ENCODE results near the gene CECR2.
"Not testable (repeated sequence)": the region's sequence is repeated elsewhere in the genome, so short reads cannot be mapped to it uniquely, and the experiment has no call there.

Gene CECR2

GRCh38 chr22:17514084-17514483 is 144.8 kb downstream of the CECR2 start:
- no peak overlapping the region for H4K12ac ChIP-seq (ENCODE audit: low read depth, low read length)
- DNase-seq, result no peak
- no peak overlapping the region for H3K18ac ChIP-seq (ENCODE audit: low read length)
- no peak overlapping the region for H2BK12ac ChIP-seq (ENCODE audit: low read length)
- H3K4me3 ChIP-seq (ENCODE audit: low read depth, low read length), result no peak overlapping the region
- H3K36me3 ChIP-seq (ENCODE audit: control insufficient read depth in 1 of 2, insufficient read depth in 2 of 2, low read length in 2 of 2), result no peaks in the 10 kb centered on the region
- no peak overlapping the region for H3K27ac ChIP-seq (ENCODE audit: low read depth, low read length)
- H3K79me1 ChIP-seq (ENCODE audit: low read length), result no peaks in the 10 kb centered on the region
- no peak overlapping the region for H2BK5ac ChIP-seq (ENCODE audit: low read depth, low read length, poor library complexity)
- H3K14ac ChIP-seq (ENCODE audit: low read length), result no peak overlapping the region
- H2AFZ ChIP-seq (ENCODE audit: insufficient read depth, low read length, poor library complexity), result no peak overlapping the region
- H3K4me2 ChIP-seq (ENCODE audit: low read length), result no peak overlapping the region
- no peak overlapping the region for H4K91ac ChIP-seq (ENCODE audit: low read depth, low read length)
- no CpG with 5 or more reads among the region's 7 CpGs for WGBS (ENCODE audit: extremely low coverage, insufficient coverage, insufficient read length)
- no peak overlapping the region for H2BK120ac ChIP-seq (ENCODE audit: insufficient read depth, low read length, poor library complexity)
- H3K4me1 ChIP-seq (ENCODE audit: control insufficient read depth in 1 of 2, insufficient read depth in 2 of 2, low read length in 2 of 2), result peaks cover 0 to 2% of the 10 kb centered on the region in 2 experiments
- no peak overlapping the region for H3K4ac ChIP-seq (ENCODE audit: low read depth, low read length)
- H3K9me3 ChIP-seq (ENCODE audit: insufficient read depth, low read depth, low read length), result no peaks in the 10 kb centered on the region
- no peaks in the 10 kb centered on the region for H3K27me3 ChIP-seq (ENCODE audit: insufficient read depth, low read length)
- H3K9ac ChIP-seq (ENCODE audit: low read length), result no peak overlapping the region
- H3K23ac ChIP-seq (ENCODE audit: low read length), result no peak overlapping the region
- H3K79me2 ChIP-seq (ENCODE audit: control insufficient read depth, insufficient read depth, low read length, poor library complexity), result no peaks in the 10 kb centered on the region
- no peak overlapping the region for H4K8ac ChIP-seq (ENCODE audit: low read depth, low read length)
- H2AK5ac ChIP-seq (ENCODE audit: low read length), result no peak overlapping the region

- Histone ChIP-seq H2BK12ac (ENCODE audit: low read length) (no peak overlapping the region), H2BK5ac (ENCODE audit: low read depth, low read length, poor library complexity) (no peak overlapping the region), H3K14ac (ENCODE audit: low read length) (no peak overlapping the region), H3K4me1 (ENCODE audit: control insufficient read depth in 1 of 2, insufficient read depth in 2 of 2, low read length in 2 of 2) (peaks cover 0 to 2% of the 10 kb centered on the region in 2 experiments), H3K9me3 (ENCODE audit: insufficient read depth, low read depth, low read length) (no peaks in the 10 kb centered on the region), H3K36me3 (ENCODE audit: control insufficient read depth in 1 of 2, insufficient read depth in 2 of 2, low read length in 2 of 2) (no peaks in the 10 kb centered on the region), H3K79me2 (ENCODE audit: control insufficient read depth, insufficient read depth, low read length, poor library complexity) (no peaks in the 10 kb centered on the region), H3K18ac (ENCODE audit: low read length) (no peak overlapping the region), H2AK5ac (ENCODE audit: low read length) (no peak overlapping the region), H3K9ac (ENCODE audit: low read length) (no peak overlapping the region), H4K12ac (ENCODE audit: low read depth, low read length) (no peak overlapping the region), H4K91ac (ENCODE audit: low read depth, low read length) (no peak overlapping the region), H3K4me3 (ENCODE audit: low read depth, low read length) (no peak overlapping the region), H3K4ac (ENCODE audit: low read depth, low read length) (no peak overlapping the region), H4K8ac (ENCODE audit: low read depth, low read length) (no peak overlapping the region), H2AFZ (ENCODE audit: insufficient read depth, low read length, poor library complexity) (no peak overlapping the region), H3K23ac (ENCODE audit: low read length) (no peak overlapping the region), H3K4me2 (ENCODE audit: low read length) (no peak overlapping the region), H3K27ac (ENCODE audit: low read depth, low read length) (no peak overlapping the region), H2BK120ac (ENCODE audit: insufficient read depth, low read length, poor library complexity) (no peak overlapping the region), H3K27me3 (ENCODE audit: insufficient read depth, low read length) (no peaks in the 10 kb centered on the region), H3K79me1 (ENCODE audit: low read length) (no peaks in the 10 kb centered on the region)
- no peak for DNase-seq
- WGBS (ENCODE audit: extremely low coverage, insufficient coverage, insufficient read length), result no CpG with 5 or more reads among the region's 3 CpGs
These were observed 149.1 kb downstream of the CECR2 start for GRCh38 chr22:17518406-17518805.

DNA sequence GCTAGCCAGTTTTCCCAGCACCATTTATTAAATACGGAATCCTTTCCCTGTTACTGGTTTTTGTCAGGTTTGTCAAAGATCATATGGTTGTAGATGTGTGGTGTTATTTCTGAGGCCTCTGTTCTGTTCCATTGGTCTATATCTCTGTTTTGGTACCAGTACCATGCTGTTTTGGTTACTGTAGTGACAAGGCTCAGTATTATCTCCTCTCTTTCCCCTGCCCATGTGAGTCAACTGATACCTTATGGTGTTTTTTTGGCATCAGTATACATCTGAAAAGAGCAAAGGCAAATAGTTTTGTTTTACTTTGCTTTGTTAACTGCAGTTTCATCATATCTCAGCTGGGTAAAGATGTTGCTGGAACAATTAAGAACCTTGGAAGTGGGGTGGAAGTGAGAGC is 152.7 kb downstream of the CECR2 start:
- not testable (repeated sequence) for H3K27me3 ChIP-seq (ENCODE audit: insufficient read depth, low read length); H3K4me1 ChIP-seq (ENCODE audit: control insufficient read depth in 1 of 2, insufficient read depth in 2 of 2, low read length in 2 of 2); H2BK12ac ChIP-seq (ENCODE audit: low read length); H3K36me3 ChIP-seq (ENCODE audit: control insufficient read depth in 1 of 2, insufficient read depth in 2 of 2, low read length in 2 of 2); H3K14ac ChIP-seq (ENCODE audit: low read length); H3K4me3 ChIP-seq (ENCODE audit: low read depth, low read length); H3K4me2 ChIP-seq (ENCODE audit: low read length); H4K8ac ChIP-seq (ENCODE audit: low read depth, low read length); H4K12ac ChIP-seq (ENCODE audit: low read depth, low read length); H3K27ac ChIP-seq (ENCODE audit: low read depth, low read length); H2BK5ac ChIP-seq (ENCODE audit: low read depth, low read length, poor library complexity); H3K9me3 ChIP-seq (ENCODE audit: insufficient read depth, low read depth, low read length); H3K79me1 ChIP-seq (ENCODE audit: low read length); H3K23ac ChIP-seq (ENCODE audit: low read length); H4K91ac ChIP-seq (ENCODE audit: low read depth, low read length); H2AK5ac ChIP-seq (ENCODE audit: low read length); H3K9ac ChIP-seq (ENCODE audit: low read length); H3K4ac ChIP-seq (ENCODE audit: low read depth, low read length); H2BK120ac ChIP-seq (ENCODE audit: insufficient read depth, low read length, poor library complexity); DNase-seq; H3K18ac ChIP-seq (ENCODE audit: low read length); H3K79me2 ChIP-seq (ENCODE audit: control insufficient read depth, insufficient read depth, low read length, poor library complexity); H2AFZ ChIP-seq (ENCODE audit: insufficient read depth, low read length, poor library complexity)
- WGBS (ENCODE audit: extremely low coverage, insufficient coverage, insufficient read length), result no CpG with 5 or more reads among the region's 1 CpG

DNA sequence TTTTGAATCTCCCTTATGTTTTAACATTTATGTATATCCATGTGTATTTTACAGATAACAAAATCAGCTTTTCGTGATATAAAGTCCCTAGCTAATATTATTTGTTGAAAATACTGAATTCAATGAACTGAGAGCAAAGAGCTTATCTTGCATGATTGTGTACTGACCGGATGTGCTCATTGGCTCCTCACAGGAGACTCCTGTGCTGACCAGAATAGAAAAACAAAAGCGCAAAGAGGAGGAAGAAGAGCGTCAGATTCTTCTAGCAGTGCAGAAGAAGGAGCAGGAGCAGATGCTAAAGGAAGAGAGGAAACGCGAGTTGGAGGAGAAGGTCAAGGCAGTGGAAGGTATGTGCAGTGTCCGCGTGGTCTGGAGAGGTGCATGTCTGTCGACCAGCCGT is 154.7 kb downstream of the CECR2 start:
- no peak overlapping the region for H2BK5ac ChIP-seq (ENCODE audit: low read depth, low read length, poor library complexity)
- H4K12ac ChIP-seq (ENCODE audit: low read depth, low read length), result no peak overlapping the region
- no peak overlapping the region for H3K18ac ChIP-seq (ENCODE audit: low read length)
- peaks cover 0 to 2% of the 10 kb centered on the region in 2 experiments for H3K4me1 ChIP-seq (ENCODE audit: control insufficient read depth in 1 of 2, insufficient read depth in 2 of 2, low read length in 2 of 2)
- DNase-seq, result no peak
- no peaks in the 10 kb centered on the region for H3K27me3 ChIP-seq (ENCODE audit: insufficient read depth, low read length)
- H3K4me2 ChIP-seq (ENCODE audit: low read length), result no peak overlapping the region
- no peak overlapping the region for H3K4ac ChIP-seq (ENCODE audit: low read depth, low read length)
- H4K8ac ChIP-seq (ENCODE audit: low read depth, low read length), result no peak overlapping the region
- peaks cover 0 to 3% of the 10 kb centered on the region in 2 experiments for H3K36me3 ChIP-seq (ENCODE audit: control insufficient read depth in 1 of 2, insufficient read depth in 2 of 2, low read length in 2 of 2)
- no peak overlapping the region for H3K4me3 ChIP-seq (ENCODE audit: low read depth, low read length)
- no peaks in the 10 kb centered on the region for H3K9me3 ChIP-seq (ENCODE audit: insufficient read depth, low read depth, low read length)
- H3K27ac ChIP-seq (ENCODE audit: low read depth, low read length), result no peak overlapping the region
- H4K91ac ChIP-seq (ENCODE audit: low read depth, low read length), result no peak overlapping the region
- no peak overlapping the region for H2BK12ac ChIP-seq (ENCODE audit: low read length)
- no peaks in the 10 kb centered on the region for H3K79me1 ChIP-seq (ENCODE audit: low read length)
- no peak overlapping the region for H3K14ac ChIP-seq (ENCODE audit: low read length)
- no peak overlapping the region for H3K23ac ChIP-seq (ENCODE audit: low read length)
- no peak overlapping the region for H2AK5ac ChIP-seq (ENCODE audit: low read length)
- WGBS (ENCODE audit: extremely low coverage, insufficient coverage, insufficient read length), result no CpG with 5 or more reads among the region's 10 CpGs
- no peaks in the 10 kb centered on the region for H3K79me2 ChIP-seq (ENCODE audit: control insufficient read depth, insufficient read depth, low read length, poor library complexity)
- H2BK120ac ChIP-seq (ENCODE audit: insufficient read depth, low read length, poor library complexity), result no peak overlapping the region
- no peak overlapping the region for H2AFZ ChIP-seq (ENCODE audit: insufficient read depth, low read length, poor library complexity)
- no peak overlapping the region for H3K9ac ChIP-seq (ENCODE audit: low read length)
